NT2/D1 (cell line): Measurements from ENCODE around the gene PPP6R1.

Source experiments
- SUZ12 ChIP-seq: IDR thresholded peaks from 2 replicates; pipeline ENCODE4 v1.6.1; 2011; ENCODE audit not compliant: insufficient read length, insufficient read depth; ENCODE audit errors: extremely low read depth
- YY1 ChIP-seq: IDR thresholded peaks from 2 replicates; pipeline ENCODE4 v1.6.1; 2011; ENCODE audit not compliant: insufficient read length, insufficient read depth
- ZNF274 ChIP-seq: IDR thresholded peaks from 2 replicates; pipeline ENCODE4 v1.6.1; 2011; ENCODE audit warnings: mild to moderate bottlenecking, low read depth, low read length

DNA sequence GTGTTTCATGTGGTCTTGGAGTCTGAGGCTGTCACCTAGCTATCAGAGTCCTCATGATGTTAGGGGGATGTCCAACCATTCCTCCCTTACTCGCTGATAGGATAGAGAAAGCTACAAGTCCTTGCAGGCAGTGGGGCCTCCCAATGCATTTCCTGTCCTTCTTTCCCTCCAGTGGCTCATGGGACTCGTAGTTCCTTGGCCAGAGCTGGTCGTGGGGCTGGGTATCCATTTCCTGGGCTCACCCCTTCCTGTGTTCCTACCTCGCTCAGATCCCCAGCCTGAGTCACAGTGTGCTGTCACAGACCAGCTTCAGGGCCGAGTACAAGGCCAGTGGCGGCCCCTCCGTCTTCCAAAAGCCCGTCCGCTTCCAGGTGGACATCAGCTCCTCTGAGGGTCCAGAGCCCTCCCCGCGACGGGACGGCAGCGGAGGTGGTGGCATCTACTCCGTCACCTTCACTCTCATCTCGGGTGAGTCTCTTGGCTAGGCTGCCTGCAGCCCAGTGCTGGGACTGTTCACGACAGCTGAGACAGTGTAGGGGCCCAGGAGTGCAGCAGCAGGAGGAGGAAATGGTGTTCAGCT, 47.3 kb upstream of the PPP6R1 start:
- no peak for TF ChIP-seq ZNF274
- no peak for TF ChIP-seq YY1
- no peak for TF ChIP-seq SUZ12
